ENCODE data around the gene MAMDC4. TPM values are rescaled to one million over a fixed set of nuclear protein-coding genes. Genes with fewer than 3 reads are reported as not detected.
A peak's percentile ranks its signal among the peaks of the same experiment; 100 is the strongest.

MAMDC4 gene
- total RNA-seq, 2 donors from 2014 or later: 11.0 to 61.7 TPM

DNA sequence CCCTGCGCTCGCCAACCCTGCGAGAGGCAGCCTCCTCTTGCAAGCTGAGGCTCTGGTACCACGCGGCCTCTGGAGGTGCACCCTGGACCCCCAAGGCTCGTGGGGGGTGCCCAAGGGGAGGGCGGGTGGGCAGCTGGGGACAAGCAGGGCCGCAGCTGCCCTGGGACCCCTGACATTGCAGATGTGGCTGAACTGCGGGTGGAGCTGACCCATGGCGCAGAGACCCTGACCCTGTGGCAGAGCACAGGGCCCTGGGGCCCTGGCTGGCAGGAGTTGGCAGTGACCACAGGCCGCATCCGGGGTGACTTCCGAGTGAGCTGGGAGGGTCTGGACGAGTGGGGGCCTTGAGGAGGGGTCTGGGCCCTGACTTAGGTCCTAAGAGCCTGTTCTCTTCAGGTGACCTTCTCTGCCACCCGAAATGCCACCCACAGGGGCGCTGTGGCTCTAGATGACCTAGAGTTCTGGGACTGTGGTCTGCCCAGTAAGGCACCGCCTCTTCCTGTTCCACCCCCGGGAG lies 1.5 kb downstream of the MAMDC4 start:
- TF ChIP-seq, protein P1, sequence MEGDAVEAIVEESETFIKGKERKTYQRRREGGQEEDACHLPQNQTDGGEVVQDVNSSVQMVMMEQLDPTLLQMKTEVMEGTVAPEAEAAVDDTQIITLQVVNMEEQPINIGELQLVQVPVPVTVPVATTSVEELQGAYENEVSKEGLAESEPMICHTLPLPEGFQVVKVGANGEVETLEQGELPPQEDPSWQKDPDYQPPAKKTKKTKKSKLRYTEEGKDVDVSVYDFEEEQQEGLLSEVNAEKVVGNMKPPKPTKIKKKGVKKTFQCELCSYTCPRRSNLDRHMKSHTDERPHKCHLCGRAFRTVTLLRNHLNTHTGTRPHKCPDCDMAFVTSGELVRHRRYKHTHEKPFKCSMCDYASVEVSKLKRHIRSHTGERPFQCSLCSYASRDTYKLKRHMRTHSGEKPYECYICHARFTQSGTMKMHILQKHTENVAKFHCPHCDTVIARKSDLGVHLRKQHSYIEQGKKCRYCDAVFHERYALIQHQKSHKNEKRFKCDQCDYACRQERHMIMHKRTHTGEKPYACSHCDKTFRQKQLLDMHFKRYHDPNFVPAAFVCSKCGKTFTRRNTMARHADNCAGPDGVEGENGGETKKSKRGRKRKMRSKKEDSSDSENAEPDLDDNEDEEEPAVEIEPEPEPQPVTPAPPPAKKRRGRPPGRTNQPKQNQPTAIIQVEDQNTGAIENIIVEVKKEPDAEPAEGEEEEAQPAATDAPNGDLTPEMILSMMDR (IDR thresholded peaks at IDR 0.05): no peak
- H3K36me3 ChIP-seq: no peaks in the 10 kb centered on the region
- no peaks in the 10 kb centered on the region for H3K27me3 ChIP-seq
- intact Hi-C loops (cut with DNase I): no loop called here
- no peak overlapping the region for H3K27ac ChIP-seq
- peaks cover 18% of the 10 kb centered on the region for H3K4me1 ChIP-seq
- H3K9me3 ChIP-seq: no peaks in the 10 kb centered on the region
- no peak overlapping the region for H3K9ac ChIP-seq (ENCODE audit: low read depth in 2 of 2, low read length in 2 of 2)
- no peak overlapping the region for H3K4me3 ChIP-seq
- DNase-seq: peak; percentile 26

DNA sequence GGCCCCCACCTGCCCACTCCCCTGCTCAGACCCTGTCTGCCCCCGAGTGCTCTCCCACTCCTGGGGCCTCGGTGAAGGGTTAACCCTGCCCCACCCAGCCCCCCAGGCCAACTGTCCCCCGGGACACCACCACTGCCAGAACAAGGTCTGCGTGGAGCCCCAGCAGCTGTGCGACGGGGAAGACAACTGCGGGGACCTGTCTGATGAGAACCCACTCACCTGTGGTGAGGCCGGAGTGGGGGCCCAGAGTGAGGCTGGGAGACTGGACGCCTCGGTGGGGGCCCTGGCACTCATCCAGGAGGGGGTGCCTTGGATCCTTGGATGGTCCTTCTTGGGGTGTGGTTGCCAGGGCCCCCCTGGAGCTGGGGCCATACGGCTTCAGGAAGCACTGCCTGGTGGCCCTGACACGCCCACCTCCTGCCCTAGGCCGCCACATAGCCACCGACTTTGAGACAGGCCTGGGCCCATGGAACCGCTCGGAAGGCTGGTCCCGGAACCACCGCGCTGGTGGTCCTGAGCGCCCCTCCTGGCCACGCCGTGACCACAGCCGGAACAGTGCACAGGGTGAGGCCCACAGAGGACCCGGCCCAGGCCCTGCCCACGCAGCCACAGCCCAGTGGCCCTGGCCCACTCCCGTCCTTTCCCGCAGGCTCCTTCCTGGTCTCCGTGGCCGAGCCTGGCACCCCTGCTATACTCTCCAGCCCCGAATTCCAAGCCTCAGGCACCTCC lies 2.1 kb downstream of the MAMDC4 start:
- no peak overlapping the region for H3K4me3 ChIP-seq
- H3K9me3 ChIP-seq: no peaks in the 10 kb centered on the region
- no peak overlapping the region for H3K27ac ChIP-seq
- intact Hi-C loops (cut with DNase I): no loop called here
- peaks cover 24% of the 10 kb centered on the region for H3K4me1 ChIP-seq
- TF ChIP-seq, protein P1 (IDR thresholded peaks at IDR 0.05): no peak
- H3K36me3 ChIP-seq: no peaks in the 10 kb centered on the region
- H3K9ac ChIP-seq (ENCODE audit: low read depth in 2 of 2, low read length in 2 of 2): no peak overlapping the region
- no peaks in the 10 kb centered on the region for H3K27me3 ChIP-seq
- peak; percentile 25 for DNase-seq

DNA sequence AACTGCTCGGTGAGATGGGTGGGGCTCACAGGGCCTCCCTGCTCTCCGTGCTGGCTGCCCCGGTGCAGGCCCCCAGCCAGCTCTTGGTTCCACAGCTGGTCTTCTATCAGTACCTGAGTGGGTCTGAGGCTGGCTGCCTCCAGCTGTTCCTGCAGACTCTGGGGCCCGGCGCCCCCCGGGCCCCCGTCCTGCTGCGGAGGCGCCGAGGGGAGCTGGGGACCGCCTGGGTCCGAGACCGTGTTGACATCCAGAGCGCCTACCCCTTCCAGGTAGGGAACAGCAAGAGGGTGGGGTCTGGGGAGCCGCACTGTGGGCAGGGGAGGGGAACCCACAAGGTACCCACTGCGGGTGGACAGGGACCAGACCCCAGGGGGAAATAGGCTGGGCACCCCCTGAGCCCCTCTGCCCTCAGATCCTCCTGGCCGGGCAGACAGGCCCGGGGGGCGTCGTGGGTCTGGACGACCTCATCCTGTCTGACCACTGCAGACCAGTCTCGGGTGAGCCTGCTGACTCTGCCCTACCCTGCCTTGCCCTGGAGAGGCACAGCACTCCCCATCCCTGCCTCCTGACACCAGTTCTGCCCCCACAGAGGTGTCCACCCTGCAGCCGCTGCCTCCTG lies 2.8 kb downstream of the MAMDC4 start:
- peak; percentile 18 for DNase-seq
- Histone ChIP-seq H3K9ac (ENCODE audit: low read depth in 2 of 2, low read length in 2 of 2) (no peak overlapping the region), H3K4me1 (peaks cover 28% of the 10 kb centered on the region), H3K36me3 (no peaks in the 10 kb centered on the region), H3K27me3 (no peaks in the 10 kb centered on the region), H3K9me3 (no peaks in the 10 kb centered on the region), H3K4me3 (no peak overlapping the region), H3K27ac (no peak overlapping the region)
- intact Hi-C loops (cut with DNase I): no loop called here
- TF ChIP-seq, protein P1 (IDR thresholded peaks at IDR 0.05): no peak

DNA sequence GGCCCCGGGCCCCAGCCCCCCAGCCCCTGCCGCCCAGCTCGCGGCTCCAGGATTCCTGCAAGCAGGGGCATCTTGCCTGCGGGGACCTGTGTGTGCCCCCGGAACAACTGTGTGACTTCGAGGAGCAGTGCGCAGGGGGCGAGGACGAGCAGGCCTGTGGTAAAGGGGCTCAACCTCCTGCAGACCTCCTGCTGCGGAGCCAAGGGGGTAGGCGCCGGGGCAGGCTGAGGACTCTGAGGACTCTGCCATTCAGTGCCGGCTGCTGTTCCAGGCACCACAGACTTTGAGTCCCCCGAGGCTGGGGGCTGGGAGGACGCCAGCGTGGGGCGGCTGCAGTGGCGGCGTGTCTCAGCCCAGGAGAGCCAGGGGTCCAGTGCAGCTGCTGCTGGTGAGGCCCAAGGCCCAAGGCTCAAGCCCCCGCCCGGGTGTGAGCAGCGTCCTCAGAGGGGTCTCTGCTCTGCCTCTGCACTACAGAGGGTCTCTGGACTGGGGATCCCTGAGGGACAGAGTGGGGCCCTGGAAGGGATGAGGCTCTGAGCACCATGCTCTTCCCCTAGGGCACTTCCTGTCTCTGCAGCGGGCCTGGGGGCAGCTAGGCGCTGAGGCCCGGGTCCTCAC lies 3.4 kb downstream of the MAMDC4 start:
- intact Hi-C loops (cut with DNase I): no loop called here
- no peak overlapping the region for H3K9ac ChIP-seq (ENCODE audit: low read depth in 2 of 2, low read length in 2 of 2)
- no peak overlapping the region for H3K27ac ChIP-seq
- no peaks in the 10 kb centered on the region for H3K27me3 ChIP-seq
- H3K4me1 ChIP-seq: peaks cover 25% of the 10 kb centered on the region
- no peaks in the 10 kb centered on the region for H3K36me3 ChIP-seq
- TF ChIP-seq, protein P1 (IDR thresholded peaks at IDR 0.05): no peak
- H3K9me3 ChIP-seq: no peaks in the 10 kb centered on the region
- DNase-seq: peak; percentile 18
- H3K4me3 ChIP-seq: no peak overlapping the region

DNA sequence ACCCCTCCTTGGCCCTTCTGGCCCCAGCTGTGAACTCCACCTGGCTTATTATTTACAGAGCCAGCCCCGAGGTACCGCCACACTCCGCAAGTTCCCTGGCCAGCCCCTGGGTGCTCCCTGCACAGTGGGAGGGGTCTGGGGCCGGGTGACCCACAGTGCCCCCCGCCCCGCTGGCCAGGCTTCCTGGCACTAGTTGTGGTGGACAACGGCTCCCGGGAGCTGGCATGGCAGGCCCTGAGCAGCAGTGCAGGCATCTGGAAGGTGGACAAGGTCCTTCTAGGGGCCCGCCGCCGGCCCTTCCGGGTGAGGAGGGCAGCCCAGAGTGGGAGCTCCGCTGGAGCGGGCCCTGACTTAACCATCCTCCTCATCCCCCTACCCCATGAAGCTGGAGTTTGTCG lies 3.9 kb downstream of the MAMDC4 start:
- TF ChIP-seq, protein P1 (IDR thresholded peaks at IDR 0.05): no peak
- no peak overlapping the region for H3K27ac ChIP-seq
- H3K27me3 ChIP-seq: no peaks in the 10 kb centered on the region
- H3K4me1 ChIP-seq: peaks cover 30% of the 10 kb centered on the region
- intact Hi-C loops (cut with DNase I): no loop called here
- peak; percentile 19 for DNase-seq
- H3K9ac ChIP-seq (ENCODE audit: low read depth in 2 of 2, low read length in 2 of 2): no peak overlapping the region
- no peak overlapping the region for H3K4me3 ChIP-seq
- H3K36me3 ChIP-seq: peaks cover 2% of the 10 kb centered on the region
- H3K9me3 ChIP-seq: no peaks in the 10 kb centered on the region
